Activated naive CD4-positive, alpha-beta T cell (primary cell): Measurements from ENCODE around the gene HS3ST1.

Source experiments
- DNase-seq, 4 experiments: peaks; one replicate each; lab custom pipeline; 2025; lab: John Stamatoyannopoulos, UW

HS3ST1 gene

DNA sequence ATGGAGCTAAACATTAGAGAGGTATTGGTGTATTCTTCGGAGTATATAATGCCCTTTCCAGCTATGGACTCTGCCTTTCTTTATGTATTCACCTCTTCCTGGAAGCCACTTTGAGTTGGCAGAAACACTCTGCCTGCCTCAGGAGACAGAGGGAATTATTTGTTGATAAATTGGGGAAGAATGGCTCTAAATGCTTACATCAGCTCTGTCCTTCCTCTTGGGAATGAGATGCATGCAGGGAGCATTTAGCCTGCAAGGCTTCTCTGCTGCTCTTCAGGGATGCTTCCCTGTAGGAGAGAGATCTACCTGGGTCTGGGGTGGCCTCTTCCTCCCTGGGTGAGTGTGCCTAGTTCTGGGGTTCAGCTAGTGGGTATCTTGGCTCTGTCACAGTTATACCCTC, 6.9 kb upstream of the HS3ST1 start:
- no peak for DNase-seq

DNA sequence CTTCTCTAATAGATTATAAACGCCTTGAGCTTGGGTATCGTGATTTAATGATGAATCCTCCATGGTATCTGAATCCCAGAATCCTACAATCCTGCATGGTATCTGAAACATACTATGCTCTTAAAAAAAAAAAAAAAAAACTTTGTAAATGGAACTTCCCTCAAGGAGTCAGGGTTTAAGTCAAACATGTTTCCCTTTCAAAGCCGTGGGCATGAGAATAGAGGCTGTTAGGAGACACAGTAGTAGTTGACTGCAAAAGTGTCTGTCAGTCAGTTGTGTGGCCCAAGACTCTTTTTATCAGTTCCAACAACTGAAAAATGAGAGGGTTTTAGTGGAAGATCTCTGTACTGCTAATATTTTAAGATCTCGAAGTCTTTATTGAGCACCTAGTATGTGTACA, 2.4 kb upstream of the HS3ST1 start:
- DNase-seq: no peak

DNA sequence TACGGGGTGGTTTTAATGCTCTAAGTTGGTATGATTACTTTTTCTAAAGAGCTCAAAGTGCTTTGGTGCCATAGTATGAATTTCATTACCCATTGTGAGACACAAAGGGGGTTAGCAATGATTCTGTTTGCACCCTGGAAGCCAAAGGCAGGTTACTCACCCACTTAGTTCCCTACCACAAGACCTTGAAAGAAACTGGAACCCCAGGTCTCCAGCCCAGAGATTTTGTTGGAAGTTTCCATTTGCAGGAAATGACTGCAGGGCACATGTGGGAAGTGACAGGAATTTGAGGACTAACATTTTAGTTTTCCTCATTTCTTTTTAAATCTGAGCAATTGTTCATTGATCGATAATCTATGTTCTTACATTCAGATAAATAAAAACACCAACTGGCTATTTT, 1.8 kb upstream of the HS3ST1 start:
- DNase-seq: no peak

DNA sequence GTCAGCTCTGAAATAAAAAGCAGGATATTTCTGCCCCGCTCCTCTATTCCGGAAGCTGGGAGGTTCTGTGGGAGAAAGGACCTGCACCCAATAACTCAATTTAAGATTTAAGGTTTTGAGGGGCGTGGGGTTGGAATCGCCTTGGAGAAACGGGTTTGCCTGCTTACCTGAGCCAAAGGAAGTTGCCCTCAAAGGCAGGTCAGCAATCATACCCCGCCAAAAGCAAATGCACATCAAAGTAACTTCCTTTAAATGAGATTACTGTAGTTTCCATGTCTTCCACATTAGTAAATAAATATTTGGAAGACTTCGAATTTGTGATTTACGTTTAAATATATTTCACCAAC, 978 bp upstream of the HS3ST1 start:
- no peak for DNase-seq

DNA sequence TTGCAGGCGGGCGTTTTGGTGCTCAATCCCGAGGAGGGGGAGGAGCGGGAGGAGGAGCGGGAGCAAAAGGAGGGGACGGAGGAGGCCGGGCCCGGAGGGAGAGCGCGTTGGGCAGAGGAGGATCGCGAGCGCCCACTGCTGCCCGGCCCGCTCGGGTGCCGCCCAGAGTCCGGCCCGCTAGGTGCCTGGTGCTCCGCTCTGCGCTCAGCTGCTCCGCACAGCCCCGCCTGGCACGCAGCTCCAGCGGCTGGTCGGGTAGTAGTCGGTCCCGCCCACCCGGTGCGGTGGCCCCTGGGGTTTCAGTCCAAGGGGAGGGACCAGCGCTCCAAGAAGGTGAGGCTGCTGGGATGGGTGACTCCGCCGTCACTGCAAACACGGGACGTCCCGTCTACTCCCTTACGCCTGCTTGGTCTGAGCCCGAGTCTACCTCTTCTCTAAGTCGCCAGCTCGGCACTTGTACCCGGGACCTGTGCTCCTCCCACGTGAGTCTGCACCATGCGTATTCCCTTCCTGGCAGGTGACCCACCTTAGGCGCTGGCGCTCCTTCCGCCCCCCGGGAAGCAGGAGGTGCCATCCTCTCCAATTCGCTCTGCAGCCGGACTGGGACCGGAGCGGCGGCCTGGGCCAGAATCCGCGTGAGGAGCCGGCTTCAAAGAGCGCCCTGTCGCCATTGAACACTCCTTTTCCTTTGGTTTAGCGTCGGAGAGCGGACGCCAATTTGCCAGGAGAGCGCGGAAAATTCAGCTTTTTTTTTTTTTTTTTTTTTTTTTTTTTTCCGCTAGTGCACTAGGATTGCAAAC, 405 bp upstream of the HS3ST1 start:
- peak in 1 of 4 experiments; percentile 2 for DNase-seq

DNA sequence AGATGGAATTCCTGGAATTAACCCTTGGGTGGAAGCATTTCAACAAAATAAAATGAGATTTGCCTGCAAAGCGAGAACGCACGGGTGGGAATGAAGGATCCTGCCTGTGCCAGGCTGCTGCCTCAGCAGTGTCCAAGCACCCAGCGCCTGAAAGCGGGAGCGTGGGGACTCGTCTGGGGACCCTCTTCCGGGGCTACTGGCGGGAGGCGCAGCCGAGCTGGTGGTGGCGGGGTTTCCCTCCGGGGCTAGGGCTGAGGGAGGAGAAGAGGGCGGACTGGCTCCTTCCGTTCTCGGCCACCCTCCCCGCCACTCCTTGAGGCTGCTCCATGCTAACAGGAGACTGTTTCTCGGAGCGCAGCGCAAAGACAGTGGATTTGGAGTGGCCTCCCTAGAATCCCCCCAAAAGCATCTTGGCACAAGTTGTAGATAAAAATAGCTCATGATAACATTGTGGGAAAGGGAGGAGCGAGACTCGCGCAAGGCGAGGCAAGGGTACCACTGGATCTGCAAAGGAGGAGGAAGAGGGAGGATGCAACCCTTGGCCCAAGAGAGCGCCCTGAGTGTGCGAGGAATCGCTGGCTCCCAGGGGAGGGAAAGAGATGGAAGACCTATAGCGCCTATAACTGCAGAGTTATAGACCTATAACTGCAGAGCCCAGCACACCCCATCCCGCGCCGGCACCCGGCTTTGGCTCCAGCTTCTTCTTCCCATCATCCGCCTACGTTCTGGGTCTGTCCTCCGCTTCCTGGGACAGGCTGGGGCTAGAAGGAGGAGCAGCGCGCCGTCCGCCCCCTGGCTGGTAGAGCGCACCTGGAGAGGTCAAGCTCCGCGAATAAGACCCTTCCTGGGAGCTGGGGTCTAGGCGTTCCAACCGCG, 1.3 kb downstream of the HS3ST1 start:
- DNase-seq: no peak

DNA sequence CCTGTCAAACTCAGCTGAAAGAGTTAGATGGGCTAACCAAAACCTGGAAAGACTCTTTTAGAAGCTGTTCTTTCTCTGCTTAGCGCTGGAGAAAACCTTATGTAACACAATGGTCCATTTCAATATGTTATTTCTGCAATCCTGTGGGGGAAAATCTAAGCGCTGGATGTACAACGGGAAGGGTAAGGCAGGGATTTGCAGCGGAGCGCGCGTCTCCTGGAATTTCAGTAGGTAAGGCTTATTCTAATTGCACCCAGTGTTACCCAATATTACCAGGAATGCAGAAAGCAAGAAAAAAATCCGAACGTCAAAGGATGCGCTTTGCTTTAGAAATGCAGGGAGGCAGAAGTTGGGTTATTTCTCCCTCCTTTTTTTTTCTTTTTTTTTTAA, 2.0 kb downstream of the HS3ST1 start:
- DNase-seq: no peak

DNA sequence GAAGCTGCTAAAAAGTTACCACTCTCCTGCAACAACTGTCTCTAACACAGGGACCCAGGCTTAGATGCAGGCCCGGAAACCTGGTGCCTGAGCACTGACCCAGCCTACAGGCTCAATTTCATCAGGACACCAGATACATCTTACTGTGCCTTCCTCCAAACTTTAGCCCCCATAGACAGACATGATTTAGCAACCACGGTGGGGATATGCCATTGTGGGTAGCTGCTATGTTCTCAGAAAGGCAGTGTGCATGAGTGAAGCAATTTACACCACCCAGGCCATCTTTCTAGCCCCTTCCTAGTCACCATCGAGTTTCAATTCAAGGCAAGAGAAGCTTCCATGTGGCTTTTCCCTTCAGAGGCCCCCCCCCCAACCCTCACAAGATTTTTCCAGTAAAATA, 2.7 kb downstream of the HS3ST1 start:
- DNase-seq: no peak

DNA sequence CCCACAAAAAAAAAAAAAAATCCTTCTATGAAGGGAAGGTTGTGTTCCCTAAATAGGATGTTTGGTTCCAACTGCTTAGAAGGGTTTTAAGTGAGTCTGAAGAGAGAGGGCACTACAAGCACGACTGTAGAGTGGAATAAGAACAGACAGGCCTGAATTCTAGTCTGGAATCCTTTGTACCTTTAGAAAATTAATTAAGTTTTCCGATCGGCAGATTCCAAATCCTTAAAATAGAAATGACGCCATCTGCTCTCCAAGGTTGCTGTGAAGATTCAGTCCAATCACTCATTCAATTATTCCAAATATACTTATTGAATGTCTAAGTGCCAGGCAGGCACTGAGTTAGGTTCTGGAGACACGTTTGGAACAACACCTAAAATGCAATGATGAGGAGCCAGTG, 3.8 kb downstream of the HS3ST1 start:
- no peak for DNase-seq

DNA sequence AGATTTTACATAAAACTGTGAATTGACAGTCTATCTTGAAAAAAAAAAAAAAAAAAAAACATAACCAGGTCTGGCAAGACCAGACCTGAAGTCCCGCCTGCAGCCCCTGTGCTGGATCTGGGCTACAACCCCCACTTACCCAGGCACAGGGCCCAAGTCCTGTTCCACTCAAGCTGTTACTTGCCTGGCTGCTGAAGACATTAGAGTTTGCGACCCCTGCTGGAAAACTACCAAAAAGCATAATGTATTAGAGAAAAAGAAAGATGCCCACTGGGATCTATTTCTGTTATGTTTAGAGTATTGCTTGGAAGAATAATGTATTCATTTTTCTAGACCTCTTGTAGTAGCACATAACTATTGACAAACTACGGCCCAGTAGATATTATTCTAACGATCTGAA, 4.7 kb downstream of the HS3ST1 start:
- peak in 1 of 4 experiments; percentile 0 for DNase-seq

DNA sequence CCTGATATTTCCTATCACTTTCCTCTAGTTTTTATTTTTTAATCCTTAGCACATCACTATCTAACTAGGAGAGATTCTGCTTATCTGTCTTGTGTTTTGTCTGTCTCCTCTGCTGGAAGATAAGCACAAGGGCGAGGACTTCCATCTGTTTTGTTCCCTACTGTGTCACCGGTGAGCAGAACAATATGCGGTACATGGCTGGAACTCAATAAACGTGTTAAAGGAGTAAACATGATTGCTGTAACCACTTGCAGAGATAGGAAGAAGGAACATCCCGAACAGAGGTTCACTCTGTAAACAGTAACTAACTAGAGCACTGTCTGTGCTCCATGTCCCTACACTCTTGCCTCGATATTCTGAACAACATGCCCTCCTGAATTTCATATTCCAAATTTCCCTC, 5.2 kb downstream of the HS3ST1 start:
- DNase-seq: no peak

DNA sequence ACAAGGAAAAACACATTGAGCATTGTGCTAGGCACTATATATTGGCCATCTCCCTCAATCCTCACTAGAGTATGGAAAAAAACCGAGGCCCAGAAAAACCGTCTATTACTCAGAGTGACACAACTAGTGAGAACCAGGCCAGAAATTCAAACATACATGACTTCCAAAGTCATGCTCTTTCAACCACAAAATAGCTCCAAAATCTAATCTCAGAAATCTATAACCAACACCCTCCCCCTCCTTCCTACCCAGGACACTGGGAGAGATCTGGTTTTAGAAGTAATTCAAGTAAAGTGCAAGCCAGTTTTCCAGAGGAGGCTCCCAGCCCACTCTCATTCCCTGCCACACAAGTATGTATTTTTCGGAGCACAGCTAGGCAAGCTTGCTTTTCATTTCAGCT, 7.6 kb downstream of the HS3ST1 start:
- DNase-seq: no peak

DNA sequence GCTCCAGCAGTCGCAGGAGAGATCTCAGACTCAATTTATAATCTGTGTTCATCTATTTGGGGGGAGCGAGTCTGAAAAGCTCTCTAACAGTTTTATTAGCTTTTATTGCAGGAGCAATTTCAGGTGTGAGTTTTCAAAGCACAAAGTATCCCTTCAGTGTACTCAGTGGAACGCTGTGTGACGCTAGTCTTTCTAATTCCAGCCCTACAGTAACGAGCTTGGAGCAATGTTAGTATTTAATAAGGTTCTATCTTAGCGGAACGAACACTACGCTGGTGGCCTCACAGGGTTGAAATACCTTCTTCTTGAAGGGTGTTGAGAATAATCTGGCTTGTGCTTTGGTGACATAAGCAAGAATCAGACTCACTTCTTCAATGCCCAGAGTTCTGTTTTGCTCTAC, 8.4 kb downstream of the HS3ST1 start:
- DNase-seq: no peak

DNA sequence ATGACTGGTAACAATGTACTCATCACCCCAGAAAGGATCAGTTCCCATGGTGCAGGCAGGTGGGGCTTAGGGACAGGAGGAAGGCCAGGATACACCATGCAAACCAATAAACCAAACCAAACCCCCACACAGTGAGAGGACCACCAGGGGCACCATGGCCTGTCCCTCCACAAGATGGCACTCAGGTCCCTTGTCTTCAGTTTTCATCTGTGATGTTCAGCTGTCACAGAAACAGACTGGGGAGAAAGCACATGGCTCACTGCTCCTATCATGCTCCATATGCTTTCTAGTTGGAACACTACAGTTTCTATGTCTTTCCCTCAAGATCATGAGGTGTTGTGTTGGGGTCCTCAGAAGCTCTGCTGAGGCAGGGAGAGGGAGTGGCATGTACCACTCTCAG, 10.1 kb downstream of the HS3ST1 start:
- DNase-seq: peak in 1 of 4 experiments; percentile 5

DNA sequence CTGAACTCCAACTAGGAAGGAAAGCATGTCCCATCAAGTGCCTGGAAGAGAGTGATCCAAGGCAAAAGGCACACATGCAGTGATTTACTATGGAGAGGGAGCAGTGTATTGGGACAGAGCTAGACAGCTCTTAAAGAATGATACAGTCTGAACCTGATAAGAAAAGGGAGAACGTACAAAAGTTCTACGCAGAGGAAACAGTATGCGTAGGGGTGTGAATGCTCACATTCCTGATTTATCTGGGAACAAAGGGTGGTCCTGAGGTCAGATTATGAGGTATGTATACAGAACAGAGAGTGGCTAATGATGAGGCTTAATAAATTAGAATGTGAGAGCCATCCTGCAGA, 12.0 kb downstream of the HS3ST1 start:
- no peak for DNase-seq

DNA sequence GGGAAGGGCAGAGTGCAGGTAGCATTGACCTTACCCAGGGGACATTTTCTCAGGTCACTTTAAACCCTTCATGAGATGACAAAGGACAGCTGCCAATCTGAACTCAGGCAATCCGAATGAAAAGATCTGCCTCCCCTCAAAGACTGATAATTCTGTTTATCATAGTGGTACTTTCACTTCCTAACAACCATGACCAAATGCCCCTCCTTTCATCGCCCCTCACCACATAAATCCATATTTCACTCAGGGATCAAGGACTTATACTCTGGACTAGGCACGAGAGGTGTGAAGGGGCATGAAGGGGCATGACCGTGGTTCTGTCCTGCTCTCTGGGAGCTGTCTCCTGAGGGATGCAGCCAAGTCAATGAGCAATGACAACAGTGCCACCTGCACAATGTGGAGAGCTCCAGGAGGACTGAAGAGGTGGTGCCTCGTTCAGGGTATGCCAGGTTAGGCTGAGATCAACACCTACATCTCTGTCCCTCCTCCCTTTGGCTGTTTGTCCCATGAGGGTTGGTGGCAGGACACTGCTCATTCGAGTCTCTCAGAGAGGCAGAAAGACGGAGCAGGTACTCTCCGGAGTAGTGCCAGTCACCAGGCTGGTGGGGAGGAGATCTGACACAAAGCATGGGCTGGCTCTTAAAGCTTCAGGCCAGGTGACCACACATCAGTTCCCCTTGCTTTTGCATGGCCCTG, 12.5 kb downstream of the HS3ST1 start:
- no peak for DNase-seq

DNA sequence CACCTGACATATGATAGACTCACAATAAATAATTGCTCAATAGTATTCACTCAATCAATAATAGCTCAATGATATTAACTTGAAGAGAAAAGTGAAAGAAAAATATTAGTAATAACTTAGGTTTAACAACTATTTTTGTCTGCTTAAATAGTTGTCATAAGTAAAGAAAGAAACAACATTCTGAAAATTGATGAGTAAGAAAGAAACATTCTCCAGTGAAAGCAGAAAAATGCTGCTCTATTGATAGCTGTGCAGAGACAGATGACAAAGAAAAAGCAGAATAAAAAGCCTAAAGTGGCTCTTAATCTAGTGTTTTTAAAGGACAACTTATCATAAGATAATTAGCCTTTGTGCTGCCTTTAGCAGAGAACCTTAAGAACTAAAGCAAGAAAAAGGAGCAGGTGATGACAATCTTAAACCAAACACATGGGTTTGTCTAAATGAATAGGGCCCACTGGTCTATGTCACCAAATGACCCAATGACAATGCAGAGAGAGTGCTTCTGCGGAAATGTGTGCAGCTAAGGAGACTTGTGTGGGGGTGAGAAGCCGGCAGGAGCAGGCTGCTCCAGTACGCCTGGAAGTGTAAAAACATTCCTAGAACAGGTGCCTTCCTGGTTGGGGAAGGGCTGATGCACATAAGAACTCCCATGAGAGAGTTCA, 13.2 kb downstream of the HS3ST1 start:
- no peak for DNase-seq

DNA sequence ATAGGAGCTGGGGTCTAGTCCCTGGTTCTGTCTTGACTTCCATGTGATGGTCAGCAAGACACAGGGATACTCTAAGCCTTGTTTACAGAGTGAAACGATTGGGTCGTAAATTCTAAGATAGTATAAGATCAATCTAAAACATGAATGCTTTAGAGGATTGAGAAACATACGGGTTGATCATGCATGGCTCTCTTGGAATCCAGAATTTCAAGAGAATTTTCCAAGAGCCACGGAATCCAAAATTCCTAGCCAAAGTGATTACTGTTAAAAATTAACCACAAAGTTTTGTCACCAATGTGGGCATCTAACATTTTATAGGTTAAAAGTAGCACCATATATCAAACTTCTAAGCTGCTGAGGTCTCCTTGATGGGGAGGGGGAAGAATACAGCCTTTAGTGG, 16.5 kb downstream of the HS3ST1 start:
- DNase-seq: no peak

DNA sequence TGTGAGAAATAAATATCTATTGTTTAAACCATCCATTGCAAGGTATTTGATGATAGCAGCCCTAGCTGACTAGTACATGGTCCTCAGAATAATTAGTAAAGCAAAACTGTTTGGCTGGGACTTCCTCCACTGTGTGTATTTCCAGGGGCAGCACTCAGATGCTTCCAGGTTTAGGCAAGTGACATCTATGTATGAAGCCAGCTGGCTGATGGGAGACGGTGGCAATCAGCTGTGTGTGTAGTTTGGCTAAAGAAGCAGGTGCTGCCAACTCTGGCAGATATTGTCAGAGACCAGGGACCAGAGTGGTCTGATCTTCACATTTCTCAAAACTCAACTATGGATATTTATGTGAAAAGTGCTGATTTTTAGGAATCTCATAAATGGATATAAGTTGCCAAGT, 19.1 kb downstream of the HS3ST1 start:
- DNase-seq: no peak

DNA sequence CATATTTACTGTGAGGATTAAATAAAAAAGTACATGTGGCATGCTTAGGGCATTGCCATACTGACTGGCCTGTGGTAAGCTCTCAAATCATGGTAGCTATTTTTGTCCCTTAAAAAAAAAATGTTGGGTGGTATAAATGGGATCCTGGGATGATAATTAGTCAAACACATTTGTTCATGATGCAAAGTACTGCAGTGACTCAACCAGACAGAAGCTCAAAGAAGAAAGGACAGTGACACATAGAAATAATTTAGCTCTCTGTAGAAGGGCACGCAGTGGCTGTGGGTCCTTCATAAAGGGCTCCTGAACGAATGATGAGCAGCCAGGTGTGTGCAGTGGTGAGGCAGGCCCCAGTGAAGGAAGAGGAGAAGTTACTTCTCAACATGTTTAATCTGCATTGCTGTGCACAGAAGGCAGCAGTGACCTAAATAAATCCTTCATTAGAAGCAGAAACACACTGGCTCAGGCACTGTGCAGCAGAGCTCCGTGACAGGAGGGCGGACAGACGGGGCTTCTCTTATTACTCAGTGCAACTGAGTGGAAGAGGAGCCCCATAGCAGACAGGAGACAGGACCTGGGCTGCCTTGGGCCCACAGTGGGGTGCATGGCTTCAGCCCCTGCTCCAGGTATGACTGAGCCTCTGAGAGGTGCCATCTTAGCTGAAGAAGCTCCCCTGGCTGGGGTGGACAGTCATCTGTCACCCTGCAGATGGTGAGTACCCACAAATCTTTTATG, 20.3 kb downstream of the HS3ST1 start:
- no peak for DNase-seq

DNA sequence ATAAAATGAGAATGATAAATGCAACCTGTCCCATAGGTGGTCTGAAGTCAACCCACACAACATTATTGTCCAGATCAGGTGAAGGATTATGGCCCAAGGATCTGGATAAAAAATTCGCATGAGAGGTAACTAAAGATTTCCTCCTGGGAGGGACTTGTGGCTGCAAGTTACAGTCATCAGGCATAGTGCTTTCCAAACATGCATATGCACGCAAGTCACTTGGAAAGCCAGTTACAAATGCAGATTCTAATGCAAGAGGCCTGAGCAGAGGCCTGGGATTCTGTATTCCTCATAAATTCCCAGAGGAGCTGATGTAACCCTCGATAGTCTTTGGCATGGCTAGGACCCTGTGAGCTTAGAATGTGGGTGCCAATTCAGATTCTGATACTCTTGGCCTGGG, 21.1 kb downstream of the HS3ST1 start:
- no peak for DNase-seq

DNA sequence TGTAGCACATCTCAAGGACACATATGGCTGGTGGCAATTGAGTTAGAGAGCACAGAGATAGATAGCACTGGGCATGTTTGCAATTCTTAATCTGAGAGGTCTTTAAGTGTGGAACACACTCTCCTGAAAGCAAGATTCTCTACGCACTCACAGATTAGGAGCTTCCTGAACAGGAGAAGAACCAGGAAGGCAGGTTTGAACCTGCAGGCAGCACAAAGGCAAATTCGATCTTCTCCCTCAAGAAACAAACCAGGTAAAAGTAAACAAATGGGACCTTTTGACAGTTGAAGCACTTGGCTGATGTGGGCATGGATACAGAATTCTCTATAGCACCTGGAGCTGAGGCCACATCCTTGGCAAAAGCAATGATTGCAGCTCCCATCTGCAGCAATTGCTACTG, 24.3 kb downstream of the HS3ST1 start:
- no peak for DNase-seq
